GM12878 (cell line): ENCODE data around the gene AK5.

ENCODE experiments used
- BHLHE40 ChIP-seq, 2 experiments: fragments of 450-650 bp in 1 of 2; IDR thresholded peaks; 2 replicates each; pipeline ENCODE4 v1.6.1; 2011 to 2017; ENCODE audit warnings: low read depth in 2 of 2, borderline replicate concordance in 1 of 2, improper control_type of control experiment in 1 of 2, low read length in 1 of 2, mild to moderate bottlenecking in 1 of 2
- CHD4 ChIP-seq: fragments of 200-600 bp; sonication (generic); IDR thresholded peaks from 2 replicates; pipeline ENCODE4 v1.6.1; 2016; ENCODE audit warnings: mild to moderate bottlenecking
- CTCF ChIP-seq, 3 experiments: IDR thresholded peaks in 2 of 3; conservative IDR thresholded peaks in 1 of 3; 2 replicates each; pipeline ENCODE4 v1.5.1; 2011; ENCODE audit warnings: low read depth in 3 of 3, low read length in 3 of 3, mild to moderate bottlenecking in 3 of 3, control low read depth in 2 of 3, moderate library complexity in 2 of 3, inconsistent platforms in 1 of 3, mixed read lengths in 1 of 3; ENCODE audit not compliant: control insufficient read depth in 2 of 3, insufficient read depth in 1 of 3; ENCODE audit errors: extremely low read depth in 1 of 3
- KDM1A ChIP-seq: fragments of 200-600 bp; sonication (generic); IDR thresholded peaks from 2 replicates; pipeline ENCODE4 v1.6.1; 2016; ENCODE audit warnings: borderline replicate concordance
- MYC ChIP-seq: IDR thresholded peaks from 2 replicates; pipeline ENCODE4 v1.6.1; 2011; ENCODE audit warnings: mild to moderate bottlenecking, low read length, moderate library complexity, inconsistent platforms; ENCODE audit not compliant: insufficient read depth, insufficient replicate concordance, insufficient read length, severe bottlenecking
- NBN ChIP-seq: fragments of 450-650 bp; IDR thresholded peaks from 2 replicates; pipeline ENCODE4 v1.6.1; 2016
- NFYB ChIP-seq: IDR thresholded peaks from 2 replicates; pipeline ENCODE4 v1.6.1; 2011; ENCODE audit warnings: low read depth, mild to moderate bottlenecking, low read length, improper control_type of control experiment, moderate library complexity; ENCODE audit not compliant: insufficient read depth
- NRF1 ChIP-seq: conservative IDR thresholded peaks from 2 replicates; pipeline ENCODE4 v1.6.1; 2011; ENCODE audit warnings: mild to moderate bottlenecking, low read depth, low read length, improper control_type of control experiment
- POLR2AphosphoS5 ChIP-seq: IDR thresholded peaks from 2 replicates; pipeline ENCODE4 v1.6.1; 2011; ENCODE audit warnings: mild to moderate bottlenecking, low read length, inconsistent platforms
- SIX5 ChIP-seq: IDR thresholded peaks from 2 replicates; pipeline ENCODE4 v1.6.1; 2011; ENCODE audit warnings: mild to moderate bottlenecking, low read depth, low read length, moderate library complexity; ENCODE audit not compliant: severe bottlenecking
- TCF7 ChIP-seq: IDR thresholded peaks from 2 replicates; pipeline ENCODE4 v1.6.1; 2014; ENCODE audit warnings: antibody characterized with exemption, borderline replicate concordance
- YY1 ChIP-seq: IDR thresholded peaks from 2 replicates; pipeline ENCODE4 v1.6.1; 2011; ENCODE audit warnings: low read depth, mild to moderate bottlenecking, low read length
- ZBED1 ChIP-seq: IDR thresholded peaks from 2 replicates; pipeline ENCODE4 v1.6.1; 2016; ENCODE audit warnings: borderline replicate concordance

GRCh38 chr1:77399250-77400086 lies 117.6 kb downstream of the AK5 start:
- no peak for TF ChIP-seq CTCF (IDR thresholded peaks at IDR 0.05 in 2 of 3, conservative IDR thresholded peaks at IDR 0.05 in 1 of 3; ENCODE audit: control insufficient read depth in 2 of 3, extremely low read depth in 1 of 3, insufficient read depth in 1 of 3, low read depth in 3 of 3, low read length in 3 of 3)
- TF ChIP-seq YY1: no peak
- no peak for TF ChIP-seq NBN
- TF ChIP-seq BHLHE40 (IDR thresholded peaks at IDR 0.05; ENCODE audit: borderline replicate concordance in 1 of 2, low read depth in 2 of 2, low read length in 1 of 2): no peak
- no peak for TF ChIP-seq TCF7
- TF ChIP-seq MYC: no peak
- no peak for TF ChIP-seq ZBED1
- no peak for TF ChIP-seq CHD4
- no peak for TF ChIP-seq NFYB
- TF ChIP-seq POLR2AphosphoS5: no peak
- no peak for TF ChIP-seq KDM1A
- no peak for TF ChIP-seq NRF1
- no peak for TF ChIP-seq SIX5
